Upper lobe of left lung (tissue), 4 donors: ENCODE results near the gene CAMK2B.

Experiments used
- CTCF ChIP-seq, 6 experiments: fragments of 450-650 bp in 4 of 6; fragments of 200-600 bp in 2 of 6; sonication (generic) in 2 of 6; IDR thresholded peaks; one replicate each; pipeline ENCODE4 v1.5.1; 2016 to 2019; ENCODE audit warnings: antibody characterized with exemption in 6 of 6
- POLR2AphosphoS5 ChIP-seq, 2 donors: sonication (generic); formaldehyde crosslinking; IDR thresholded peaks; one replicate each; pipeline ENCODE4 v1.5.1; 2017; ENCODE audit warnings: antibody characterized with exemption in 2 of 2

GRCh38 chr7:44200699-44201461 is 124.5 kb downstream of the CAMK2B start, which contains the start of gene YKT6:
- TF ChIP-seq CTCF (IDR thresholded peaks at IDR 0.05) (peak; percentile 61 to 91 (median 82)), POLR2AphosphoS5 (IDR thresholded peaks at IDR 0.05) (peak; percentile 86)
